ENCODE results near the gene HEYL.

- TF ChIP-seq CTCF (IDR thresholded peaks at IDR 0.05) = no peak
- TF ChIP-seq POLR2A (IDR thresholded peaks at IDR 0.05) = no peak
Measured at GRCh38 chr1:39593386-39593785, 46.1 kb downstream of the HEYL start.

Data from thyroid gland (tissue), 4 donors.